Tibial nerve (tissue), 4 donors: ENCODE results near the gene CNTN2. TPM values are rescaled to one million over a fixed set of nuclear protein-coding genes. Genes with fewer than 3 reads are reported as not detected.

Experiments used
- DNase-seq, 2 donors: peaks; one replicate each; pipeline ENCODE4 v3.0.0-alpha.2; 2019; ENCODE audit warnings: low spot score in 2 of 2
- H3K27ac ChIP-seq, 4 donors: fragments of 200-600 bp; sonication (generic) in 3 of 4; one replicate each; pipeline ENCODE4 v1.5.1; 2017 to 2019; ENCODE audit warnings: mild to moderate bottlenecking in 1 of 4
- H3K27me3 ChIP-seq, 2 donors: fragments of 200-600 bp; sonication (generic) in 1 of 2; one replicate each; pipeline versions ENCODE4 v1.5.1 to v1.6.0; 2017 to 2019
- H3K36me3 ChIP-seq, 3 donors: fragments of 200-600 bp; sonication (generic); one replicate each; pipeline ENCODE4 v1.5.1; 2018 to 2019
- H3K4me1 ChIP-seq, 4 donors: fragments of 200-600 bp; sonication (generic) in 3 of 4; one replicate each; pipeline ENCODE4 v1.5.1; 2017 to 2019
- H3K4me3 ChIP-seq, 4 donors: fragments of 200-600 bp; sonication (generic) in 3 of 4; one replicate each; pipeline ENCODE4 v1.5.1; 2017 to 2019; ENCODE audit warnings: mild to moderate bottlenecking in 1 of 4, moderate library complexity in 1 of 4
- H3K9me3 ChIP-seq, 4 donors: fragments of 200-600 bp; sonication (generic) in 3 of 4; one replicate each; pipeline ENCODE4 v1.5.1; 2017 to 2019
- EP300 ChIP-seq, 2 donors: sonication (generic); formaldehyde crosslinking; IDR thresholded peaks; one replicate each; pipeline ENCODE4 v1.6.1; 2017; ENCODE audit warnings: antibody characterized with exemption in 2 of 2, mild to moderate bottlenecking in 1 of 2
- POLR2A ChIP-seq, 2 donors: fragments of 450-650 bp; IDR thresholded peaks; one replicate each; pipeline ENCODE4 v1.6.1; 2017; ENCODE audit warnings: antibody characterized with exemption in 2 of 2, mild to moderate bottlenecking in 2 of 2, moderate library complexity in 2 of 2
- WGBS, 2 donors: methylation state at CpG; one replicate each; pipeline ENCODE4 v1.1.5; 2018; 5-methylcytosine and 5-hydroxymethylcytosine counted together
- total RNA-seq, 4 donors: library from RNA; depleted of rRNA; stranded (reverse); fragments of >200 nt; gene quantifications; one replicate each; pipeline ENCODE4 v1.1.0, GENCODE V29; 2016
- TF ChIP-seq, protein P1 (sequence below), 5 experiments: fragments of 200-600 bp in 3 of 5; fragments of 450-650 bp in 2 of 5; sonication (generic) in 3 of 5; IDR thresholded peaks; one replicate each; pipeline ENCODE4 v1.5.1; 2016 to 2019; ENCODE audit warnings: antibody characterized with exemption in 5 of 5, mild to moderate bottlenecking in 3 of 5, moderate library complexity in 2 of 5

Gene CNTN2
- total RNA-seq, 4 donors from 2014 or later = 6.1 to 22.2 (median 12.2) TPM

DNA sequence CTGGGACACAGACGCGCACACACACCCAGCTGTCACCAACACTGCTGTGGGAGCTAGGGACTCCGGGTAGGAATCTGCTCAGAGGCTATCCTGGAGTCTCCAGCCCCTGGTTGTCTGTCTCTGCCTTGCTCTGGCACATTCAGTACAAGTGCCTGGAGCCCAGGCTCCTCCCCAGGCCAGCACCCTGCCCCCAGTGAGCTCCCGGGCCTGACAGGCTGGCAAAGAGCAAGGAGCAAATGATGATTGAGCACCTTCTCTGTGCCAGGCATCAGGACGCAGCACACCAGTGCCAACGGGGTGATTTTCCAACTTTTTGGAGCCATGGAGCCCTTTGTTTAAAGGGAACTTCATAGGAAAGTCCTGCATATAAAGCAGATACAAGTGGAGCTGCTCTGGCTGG is 6.5 kb downstream of the CNTN2 start:
- Histone ChIP-seq H3K4me1 (peaks cover 0 to 16% (median 0%) of the 10 kb centered on the region in 4 donors), H3K27ac (no peak overlapping the region), H3K9me3 (no peaks in the 10 kb centered on the region), H3K36me3 (no peaks in the 10 kb centered on the region), H3K4me3 (no peak overlapping the region), H3K27me3 (peaks cover 0 to 28% of the 10 kb centered on the region in 2 donors)
- no peak for DNase-seq
- WGBS, 2 donors = 67 to 68% methylated on average over 6 of the region's 6 CpGs
- TF ChIP-seq POLR2A (IDR thresholded peaks at IDR 0.05) (no peak), EP300 (IDR thresholded peaks at IDR 0.05) (no peak)
- TF ChIP-seq, protein P1, sequence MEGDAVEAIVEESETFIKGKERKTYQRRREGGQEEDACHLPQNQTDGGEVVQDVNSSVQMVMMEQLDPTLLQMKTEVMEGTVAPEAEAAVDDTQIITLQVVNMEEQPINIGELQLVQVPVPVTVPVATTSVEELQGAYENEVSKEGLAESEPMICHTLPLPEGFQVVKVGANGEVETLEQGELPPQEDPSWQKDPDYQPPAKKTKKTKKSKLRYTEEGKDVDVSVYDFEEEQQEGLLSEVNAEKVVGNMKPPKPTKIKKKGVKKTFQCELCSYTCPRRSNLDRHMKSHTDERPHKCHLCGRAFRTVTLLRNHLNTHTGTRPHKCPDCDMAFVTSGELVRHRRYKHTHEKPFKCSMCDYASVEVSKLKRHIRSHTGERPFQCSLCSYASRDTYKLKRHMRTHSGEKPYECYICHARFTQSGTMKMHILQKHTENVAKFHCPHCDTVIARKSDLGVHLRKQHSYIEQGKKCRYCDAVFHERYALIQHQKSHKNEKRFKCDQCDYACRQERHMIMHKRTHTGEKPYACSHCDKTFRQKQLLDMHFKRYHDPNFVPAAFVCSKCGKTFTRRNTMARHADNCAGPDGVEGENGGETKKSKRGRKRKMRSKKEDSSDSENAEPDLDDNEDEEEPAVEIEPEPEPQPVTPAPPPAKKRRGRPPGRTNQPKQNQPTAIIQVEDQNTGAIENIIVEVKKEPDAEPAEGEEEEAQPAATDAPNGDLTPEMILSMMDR (IDR thresholded peaks at IDR 0.05) = no peak

DNA sequence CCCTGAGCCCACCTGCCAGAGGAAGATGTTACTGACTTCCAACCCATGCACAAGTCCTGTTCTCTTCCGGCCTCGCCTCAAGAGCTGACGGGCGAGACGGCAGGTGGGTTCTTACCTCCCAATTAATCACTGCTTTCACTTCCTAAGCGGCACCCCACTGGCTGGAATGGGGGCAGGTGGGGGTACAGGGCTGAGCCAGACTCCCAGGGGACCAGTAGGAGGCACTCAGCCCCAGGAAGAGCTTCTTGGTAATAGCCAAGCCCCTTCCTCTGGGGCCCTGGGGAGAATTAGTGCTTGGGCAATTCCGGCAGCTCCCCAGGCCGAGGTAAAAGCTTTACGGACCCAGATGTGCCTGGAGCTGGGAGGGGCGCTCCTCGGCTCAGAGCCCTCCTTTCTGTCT is 9.7 kb downstream of the CNTN2 start:
- H3K27ac ChIP-seq = no peak overlapping the region
- H3K4me3 ChIP-seq = no peak overlapping the region
- TF ChIP-seq POLR2A (IDR thresholded peaks at IDR 0.05) (no peak), EP300 (IDR thresholded peaks at IDR 0.05) (no peak)
- TF ChIP-seq, protein P1 (IDR thresholded peaks at IDR 0.05) = no peak
- H3K9me3 ChIP-seq = no peaks in the 10 kb centered on the region
- H3K27me3 ChIP-seq = peaks cover 0 to under 1% of the 10 kb centered on the region in 2 donors
- WGBS, 2 donors = 79 to 86% methylated on average over 10 to 11 of the region's 11 CpGs
- H3K36me3 ChIP-seq = no peaks in the 10 kb centered on the region
- H3K4me1 ChIP-seq = peaks cover 0 to 8% (median 0%) of the 10 kb centered on the region in 4 donors
- no peak for DNase-seq

DNA sequence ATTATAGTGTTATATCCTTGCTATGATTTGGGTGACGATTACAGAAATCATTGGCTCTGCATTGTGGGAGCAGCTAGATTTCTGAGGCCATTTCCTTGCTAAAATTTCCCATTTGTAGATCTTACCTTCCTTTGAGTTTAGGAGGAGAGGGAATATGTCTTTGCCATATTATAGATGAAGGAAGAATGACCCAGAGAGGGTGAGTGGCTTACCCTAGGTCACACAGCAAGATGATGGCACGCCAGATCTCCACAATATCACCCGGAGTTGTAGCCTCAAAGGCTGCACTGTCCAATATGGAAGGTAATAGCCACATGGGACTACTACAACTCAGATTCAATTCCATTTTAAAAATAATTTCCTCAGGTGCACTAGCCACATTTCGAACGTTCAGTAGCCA is 10.3 kb downstream of the CNTN2 start:
- H3K27ac ChIP-seq = no peak overlapping the region
- H3K4me3 ChIP-seq = no peak overlapping the region
- no peaks in the 10 kb centered on the region for H3K36me3 ChIP-seq
- peaks cover 0 to 2% (median 0%) of the 10 kb centered on the region in 4 donors for H3K4me1 ChIP-seq
- WGBS, 2 donors = 91 to 92% methylated on average over 5 of the region's 5 CpGs
- H3K9me3 ChIP-seq = no peaks in the 10 kb centered on the region
- no peaks in the 10 kb centered on the region for H3K27me3 ChIP-seq
- DNase-seq = no peak
- TF ChIP-seq POLR2A (IDR thresholded peaks at IDR 0.05) = no peak
- TF ChIP-seq EP300 (IDR thresholded peaks at IDR 0.05) = no peak
- TF ChIP-seq, protein P1 (IDR thresholded peaks at IDR 0.05) = no peak

DNA sequence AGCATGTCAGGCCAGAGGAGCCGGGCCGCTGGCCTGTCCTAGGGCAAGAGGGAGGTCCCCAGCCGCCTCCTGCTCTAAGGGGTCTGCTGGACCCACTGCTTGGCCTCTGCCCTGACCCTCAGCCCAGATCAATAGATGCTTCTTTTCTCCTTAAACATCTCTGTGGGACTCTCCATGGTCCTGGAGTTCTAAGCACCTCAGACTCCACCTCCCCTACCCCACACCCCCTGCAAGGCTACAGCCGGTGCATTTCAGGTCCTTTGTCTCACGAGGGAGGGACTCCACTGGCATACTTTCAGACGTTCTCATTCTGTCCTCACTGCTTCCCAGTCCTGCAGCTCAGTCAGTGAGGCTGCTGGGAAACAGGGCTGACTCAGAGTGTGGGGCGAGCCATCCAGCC is 11.0 kb downstream of the CNTN2 start:
- no peak overlapping the region for H3K4me3 ChIP-seq
- no peak for DNase-seq
- no peaks in the 10 kb centered on the region for H3K4me1 ChIP-seq
- H3K27me3 ChIP-seq = no peaks in the 10 kb centered on the region
- TF ChIP-seq, protein P1 (IDR thresholded peaks at IDR 0.05) = no peak
- H3K36me3 ChIP-seq = peaks cover 0 to 6% (median 0%) of the 10 kb centered on the region in 3 donors
- no peak overlapping the region for H3K27ac ChIP-seq
- WGBS, 2 donors = 44 to 45% methylated on average over 7 of the region's 7 CpGs
- no peaks in the 10 kb centered on the region for H3K9me3 ChIP-seq

DNA sequence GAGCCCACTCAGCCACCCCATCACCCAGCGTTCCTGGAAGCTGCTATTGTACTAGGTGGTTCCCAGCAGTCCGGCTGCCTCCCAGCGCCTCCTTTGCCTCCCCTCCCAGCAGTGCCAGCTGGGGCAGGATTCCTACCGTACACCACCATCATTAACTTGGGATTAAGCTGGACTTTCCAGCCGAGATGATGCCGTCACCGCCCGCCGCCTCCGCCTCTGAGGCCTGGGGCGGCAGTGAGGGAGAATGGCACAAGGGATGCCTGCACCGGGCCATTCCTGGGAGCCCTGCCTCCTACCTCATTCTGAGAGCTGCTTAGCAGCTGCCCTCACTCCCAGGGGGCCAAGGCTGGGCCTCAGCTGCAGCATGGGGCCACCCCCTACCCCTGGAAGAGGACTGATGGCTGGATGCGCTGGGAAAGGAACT is 13.2 kb downstream of the CNTN2 start:
- TF ChIP-seq POLR2A (IDR thresholded peaks at IDR 0.05) (no peak), EP300 (IDR thresholded peaks at IDR 0.05) (no peak)
- TF ChIP-seq, protein P1 (IDR thresholded peaks at IDR 0.05) = no peak
- Histone ChIP-seq H3K27ac (no peak overlapping the region), H3K4me1 (peaks cover 0 to 4% (median 0%) of the 10 kb centered on the region in 4 donors), H3K9me3 (no peaks in the 10 kb centered on the region), H3K27me3 (no peaks in the 10 kb centered on the region), H3K4me3 (no peak overlapping the region), H3K36me3 (peaks cover 0 to 12% (median 0%) of the 10 kb centered on the region in 3 donors)
- DNase-seq = no peak
- WGBS, 2 donors = 81 to 82% methylated on average over 13 of the region's 13 CpGs
